Epithelial cell of proximal tubule (primary cell): ENCODE measurements around the gene KIAA1614. TPM values are rescaled to one million over a fixed set of nuclear protein-coding genes. Genes with fewer than 3 reads are reported as not detected.
A peak's percentile ranks its signal among the peaks of the same experiment; 100 is the strongest.

Source experiments
- DNase-seq: peaks from one replicate; pipeline ENCODE4 v3.0.0-alpha.2; 2011; ENCODE audit warnings: low read depth
- H3K4me3 ChIP-seq: 2 replicates; pipeline ENCODE4 v1.5.1; 2011; ENCODE audit warnings: low read depth, mild to moderate bottlenecking, low read length
- CTCF ChIP-seq: conservative IDR thresholded peaks from 2 replicates; pipeline ENCODE4 v1.5.1; 2012; ENCODE audit warnings: low read depth, mild to moderate bottlenecking, low read length
- total RNA-seq: library from RNA; depleted of rRNA; stranded (reverse); fragments of >200 nt; gene quantifications from 2 replicates; pipeline ENCODE4 v1.2.3, GENCODE V29; 2015

Gene KIAA1614
- total RNA-seq, 1 donor from 2014 or later = 5.1 TPM

- TF ChIP-seq CTCF = no peak
- H3K4me3 ChIP-seq = no peak overlapping the region
These were observed 2.8 kb downstream of the KIAA1614 start for GRCh38 chr1:180915426-180915965.

GRCh38 chr1:180916012-180916770 is 3.5 kb downstream of the KIAA1614 start:
- no peak for TF ChIP-seq CTCF
- no peak for DNase-seq
- H3K4me3 ChIP-seq = no peak overlapping the region

More at GRCh38 chr1:180915426-180915965, 2.8 kb downstream of the KIAA1614 start:
- no peak for DNase-seq

- no peak overlapping the region for H3K4me3 ChIP-seq
- no peak for TF ChIP-seq CTCF
- no peak for DNase-seq
These were observed 4.1 kb downstream of the KIAA1614 start for GRCh38 chr1:180916771-180917170.

GRCh38 chr1:180917306-180918065 is 4.8 kb downstream of the KIAA1614 start:
- DNase-seq = no peak
- H3K4me3 ChIP-seq = no peak overlapping the region
- TF ChIP-seq CTCF = peak; percentile 50

- DNase-seq = no peak
- no peak overlapping the region for H3K4me3 ChIP-seq
- TF ChIP-seq CTCF = no peak
These were observed 5.8 kb downstream of the KIAA1614 start for GRCh38 chr1:180918519-180918918.

- no peak for DNase-seq
- H3K4me3 ChIP-seq = no peak overlapping the region
- TF ChIP-seq CTCF = no peak
These were observed 6.5 kb downstream of the KIAA1614 start for GRCh38 chr1:180919183-180919700.
